DMS153 treated with DMSO at 0.1 percent for 48 hours (cell line): ENCODE measurements around the gene CHST5.
"Not testable (repeated sequence)": the region's sequence is repeated elsewhere in the genome, so short reads cannot be mapped to it uniquely, and the experiment has no call there.

Experiments
- DNase-seq: peaks from one replicate; lab custom pipeline; 2025; ENCODE audit not compliant: unreplicated experiment; lab: John Stamatoyannopoulos, UW

The CHST5 gene

GRCh38 chr16:75552951-75553350 is 17.0 kb upstream of the CHST5 start:
- no peak for DNase-seq

GRCh38 chr16:75550211-75550662 is 14.3 kb upstream of the CHST5 start:
- DNase-seq = peak; percentile 7

GRCh38 chr16:75548456-75548855 is 12.5 kb upstream of the CHST5 start:
- DNase-seq = not testable (repeated sequence)

- DNase-seq = no peak
Observed at GRCh38 chr16:75546293-75546692, 10.4 kb upstream of the CHST5 start.

- not testable (repeated sequence) for DNase-seq
Observed at GRCh38 chr16:75545879-75546278, 10.0 kb upstream of the CHST5 start.

GRCh38 chr16:75542462-75542861 is 6.6 kb upstream of the CHST5 start:
- not testable (repeated sequence) for DNase-seq

- DNase-seq = no peak
Observed at GRCh38 chr16:75541236-75541635, 5.3 kb upstream of the CHST5 start.

- DNase-seq = not testable (repeated sequence)
Observed at GRCh38 chr16:75538882-75539565, 3.1 kb upstream of the CHST5 start.

GRCh38 chr16:75537776-75538175 is 1.9 kb upstream of the CHST5 start:
- DNase-seq = no peak

- DNase-seq = no peak
Observed at GRCh38 chr16:75535211-75535843, 581 bp downstream of the CHST5 start.

GRCh38 chr16:75534560-75535205 is 1.2 kb downstream of the CHST5 start:
- DNase-seq = no peak

GRCh38 chr16:75532791-75533190 is 3.1 kb downstream of the CHST5 start:
- DNase-seq = no peak

GRCh38 chr16:75532142-75532765 is 3.7 kb downstream of the CHST5 start:
- no peak for DNase-seq

GRCh38 chr16:75529959-75530358 is 5.9 kb downstream of the CHST5 start:
- no peak for DNase-seq

- DNase-seq = no peak
Observed at GRCh38 chr16:75529056-75529905, 6.6 kb downstream of the CHST5 start.

GRCh38 chr16:75527825-75528299 is 8.0 kb downstream of the CHST5 start:
- no peak for DNase-seq

GRCh38 chr16:75526032-75526790 is 9.7 kb downstream of the CHST5 start:
- DNase-seq = no peak

- DNase-seq = no peak
Observed at GRCh38 chr16:75519175-75519574, 16.7 kb downstream of the CHST5 start.

- DNase-seq = not testable (repeated sequence)
Observed at GRCh38 chr16:75516189-75516966, 19.5 kb downstream of the CHST5 start.
